ENCODE data around the gene LSAMP.

- no peak for TF ChIP-seq RAD21 (IDR thresholded peaks at IDR 0.05 in 1 of 2, conservative IDR thresholded peaks at IDR 0.05 in 1 of 2; ENCODE audit: low read depth in 2 of 2, low read length in 2 of 2)
- no peak for TF ChIP-seq EP300 (IDR thresholded peaks at IDR 0.05; ENCODE audit: borderline replicate concordance in 1 of 2, low read depth in 2 of 2, low read length in 2 of 2)
- no peak for TF ChIP-seq USF2 (IDR thresholded peaks at IDR 0.05; ENCODE audit: low read length)
These were observed 439.9 kb downstream of the LSAMP start for GRCh38 chr3:116005404-116005803.

Data from H1 (cell line).